ENCODE results near the gene DRAP1.
"Not testable (repeated sequence)": the region's sequence is repeated elsewhere in the genome, so short reads cannot be mapped to it uniquely, and the experiment has no call there.

The DRAP1 gene

DNA sequence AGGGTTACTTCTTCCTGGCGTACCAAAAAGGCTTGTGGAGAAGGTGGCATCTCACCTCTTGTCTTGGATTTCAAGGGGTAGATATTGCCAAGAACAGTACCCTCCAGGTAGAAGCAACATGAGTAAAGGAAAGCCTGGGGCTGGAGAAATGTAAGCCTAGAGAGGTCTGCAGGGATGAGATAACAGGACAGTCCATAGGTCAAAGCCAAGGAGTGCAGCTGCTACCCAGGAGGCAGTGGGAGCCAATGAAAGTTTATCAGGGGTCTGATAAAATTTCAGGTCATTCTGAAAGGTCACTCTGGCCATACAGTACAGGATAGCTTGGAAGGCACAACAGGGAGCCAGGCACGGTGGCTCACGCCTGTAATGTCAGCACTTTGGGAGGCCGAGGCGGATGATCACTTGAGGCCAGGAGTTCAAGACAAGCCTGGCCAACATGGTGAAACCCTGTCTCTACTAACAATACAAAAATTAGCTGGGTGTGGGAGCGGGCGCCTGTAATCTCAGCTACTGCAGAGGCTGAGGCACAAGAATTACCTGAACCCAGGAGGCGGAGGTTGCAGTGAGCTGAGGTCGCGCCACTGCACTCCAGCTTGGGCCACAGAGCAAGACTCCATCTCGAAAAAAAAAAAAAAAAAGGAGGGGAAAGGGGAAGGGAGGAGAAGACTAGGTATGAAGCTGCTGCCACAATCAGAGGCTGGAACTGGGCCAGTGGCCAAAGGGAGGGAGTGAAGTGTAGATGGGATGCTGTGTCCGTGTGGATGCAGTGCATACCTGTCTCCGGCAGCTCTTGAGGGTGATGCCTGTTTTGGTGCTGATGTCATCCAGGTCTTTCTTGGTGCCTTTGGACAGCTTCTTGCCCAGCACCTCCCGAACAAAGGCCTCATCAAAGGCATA, 32.2 kb upstream of the DRAP1 start:
- no peak for DNase-seq (ENCODE audit: low read depth)

DNA sequence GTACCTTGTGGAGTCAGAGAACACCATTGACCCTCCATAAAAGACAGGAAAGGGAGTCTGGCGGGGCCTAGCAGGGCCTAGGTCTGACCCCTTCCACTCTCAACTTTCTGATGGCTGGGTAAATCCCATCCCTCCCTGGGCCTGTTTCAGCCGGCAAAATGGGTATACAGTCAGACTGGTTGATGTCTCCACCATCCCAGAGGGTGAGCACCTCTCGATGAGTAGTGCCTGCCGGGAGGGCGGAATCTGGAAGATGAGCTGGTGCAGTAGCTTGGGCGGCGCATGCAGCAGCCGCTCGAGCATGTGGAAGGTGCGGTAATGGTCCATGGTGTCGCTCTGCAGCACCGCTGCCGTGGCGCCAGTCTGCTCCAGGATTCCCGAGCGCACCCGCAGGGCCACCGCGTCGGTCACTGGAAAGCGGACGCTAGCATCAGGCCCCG, 31.5 kb upstream of the DRAP1 start:
- DNase-seq (ENCODE audit: low read depth): no peak

DNA sequence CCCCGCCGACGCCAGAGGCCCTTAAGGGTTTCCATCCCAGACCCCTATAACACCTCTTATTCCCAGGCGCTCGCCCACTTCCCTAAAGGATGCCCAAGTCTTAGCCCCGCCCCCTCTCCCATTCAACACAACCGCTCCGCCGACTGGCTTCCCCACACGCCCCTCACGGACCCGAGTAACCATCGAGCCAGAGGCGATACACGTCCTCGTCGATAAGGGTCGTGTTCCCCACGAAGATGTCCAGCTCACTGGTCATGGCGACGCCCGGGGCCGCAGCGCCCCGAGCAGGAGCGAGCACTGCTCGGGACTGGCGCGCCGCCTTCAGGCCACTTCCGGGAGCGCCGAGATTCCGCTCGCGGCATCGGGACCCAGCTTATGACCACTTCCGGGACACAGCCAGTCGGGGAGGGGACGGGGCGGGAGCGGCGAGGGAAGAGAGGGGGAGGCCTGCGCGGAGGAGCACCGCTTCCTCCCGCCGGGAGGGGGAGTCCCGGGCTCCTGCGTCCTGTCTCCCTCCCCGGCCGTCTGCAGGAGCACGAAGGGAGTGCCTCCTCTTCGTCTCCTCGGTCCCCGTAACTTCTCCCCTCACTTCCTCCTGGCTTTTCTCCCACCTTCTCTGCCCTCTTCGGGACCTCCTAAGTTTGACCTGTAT, 30.9 kb upstream of the DRAP1 start, which contains the start of gene FIBP:
FIBP (minus strand) TSS at position 309 of the 652 bp plus-strand sequence; CDS start at position 256, 53 bp downstream.
- peak; percentile 88 for DNase-seq (ENCODE audit: low read depth)

DNA sequence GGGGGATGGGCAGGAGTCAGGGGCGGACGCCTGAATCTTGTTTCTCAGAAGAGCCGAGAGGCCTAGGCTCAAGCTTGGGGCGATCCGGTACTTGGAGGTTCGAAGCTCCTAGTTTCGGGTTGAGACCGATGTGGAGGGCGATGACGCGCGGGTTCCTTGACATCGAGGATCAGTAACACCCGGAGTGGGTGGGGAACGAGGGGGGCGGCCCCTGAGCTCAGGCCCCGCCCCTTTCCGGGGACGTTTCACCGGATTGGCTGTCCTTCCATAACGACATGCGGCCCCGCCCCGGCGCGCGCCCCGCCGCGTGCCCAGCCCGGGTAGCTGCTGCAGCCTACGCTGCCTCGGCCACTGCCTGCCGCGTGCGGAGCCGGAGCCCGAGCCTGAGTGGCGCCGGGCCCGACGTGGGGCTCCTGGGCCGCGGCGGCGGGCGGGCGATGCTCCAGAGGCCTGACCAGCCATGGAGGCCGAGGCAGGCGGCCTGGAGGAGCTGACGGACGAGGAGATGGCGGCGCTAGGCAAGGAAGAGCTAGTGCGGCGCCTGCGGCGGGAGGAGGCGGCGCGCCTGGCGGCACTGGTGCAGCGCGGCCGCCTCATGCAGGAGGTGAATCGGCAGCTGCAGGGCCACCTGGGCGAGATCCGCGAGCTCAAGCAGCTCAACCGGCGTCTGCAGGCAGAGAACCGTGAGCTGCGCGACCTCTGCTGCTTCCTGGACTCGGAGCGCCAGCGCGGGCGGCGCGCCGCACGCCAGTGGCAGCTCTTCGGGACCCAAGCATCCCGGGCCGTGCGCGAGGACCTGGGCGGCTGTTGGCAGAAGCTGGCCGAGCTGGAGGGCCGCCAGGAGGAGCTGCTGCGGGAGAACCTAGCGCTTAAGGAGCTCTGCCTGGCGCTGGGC, 28.7 kb upstream of the DRAP1 start, which contains the start of gene CCDC85B:
CCDC85B (plus strand) TSS at position 350 of the 895 bp plus-strand sequence; CDS start at position 461, 111 bp downstream.
- DNase-seq (ENCODE audit: low read depth): peak; percentile 95

DNA sequence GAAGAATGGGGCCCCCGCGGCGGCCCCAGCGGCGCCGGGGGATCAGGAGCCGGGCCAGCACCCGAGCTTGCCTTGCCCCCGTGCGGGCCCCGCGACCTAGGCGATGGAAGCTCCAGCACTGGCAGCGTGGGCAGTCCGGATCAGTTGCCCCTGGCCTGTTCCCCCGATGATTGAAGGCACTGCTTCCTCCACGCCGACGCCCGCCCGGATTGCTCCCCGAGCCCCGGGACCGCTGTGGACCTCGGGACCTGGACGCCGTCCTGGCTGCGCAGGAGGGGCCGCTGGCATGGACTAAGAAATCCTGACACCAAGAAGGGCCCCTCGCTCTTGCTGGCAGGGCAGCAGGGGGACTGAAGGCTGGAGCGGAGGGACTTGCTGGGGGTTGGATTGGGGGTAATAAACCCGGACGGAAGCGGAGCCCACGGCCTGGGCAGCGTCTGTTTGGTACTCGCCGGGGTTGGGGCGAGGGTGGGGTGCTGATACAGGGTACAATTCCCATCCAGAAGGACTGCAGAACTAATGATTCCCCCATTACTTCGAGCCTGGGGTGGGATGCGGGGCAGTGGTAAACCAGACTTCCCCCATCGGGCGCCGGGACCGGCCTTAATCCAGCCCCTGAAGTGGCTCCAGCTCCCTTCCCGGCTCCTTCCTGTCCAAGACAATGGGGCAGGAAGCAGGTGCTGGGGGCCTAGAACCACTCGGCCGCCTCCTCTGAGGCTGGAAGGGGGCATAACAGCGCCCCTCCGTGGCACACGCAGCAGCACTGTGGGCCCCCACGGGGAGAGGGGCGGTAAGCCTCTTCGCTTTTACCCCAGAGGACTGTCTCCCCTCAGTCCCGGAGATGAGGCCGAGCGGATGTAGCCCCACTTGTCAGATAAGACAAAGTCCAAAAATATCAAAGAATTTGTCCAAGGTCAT, 27.7 kb upstream of the DRAP1 start:
- DNase-seq (ENCODE audit: low read depth): peak; percentile 26

DNA sequence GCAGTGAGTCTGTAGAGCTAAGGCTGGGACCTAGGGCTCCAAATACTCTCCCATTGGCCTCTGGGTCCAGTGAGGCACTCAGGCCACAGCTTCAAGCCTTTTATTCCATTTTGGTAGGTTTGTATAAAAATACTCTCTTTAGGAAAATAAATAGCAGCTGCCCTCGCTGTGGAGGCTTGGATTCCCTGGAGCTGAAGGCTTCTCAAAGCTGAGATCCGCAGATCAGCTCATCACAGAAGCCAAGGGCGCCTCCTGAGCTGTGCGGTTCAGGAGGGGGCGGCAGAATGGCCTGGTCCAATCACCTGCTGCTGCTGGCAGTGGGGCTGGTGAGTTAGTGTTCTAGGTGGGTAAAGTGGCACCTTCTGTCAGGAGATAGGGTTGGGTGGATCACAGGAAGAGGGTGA, 27.1 kb upstream of the DRAP1 start:
- DNase-seq (ENCODE audit: low read depth): not testable (repeated sequence)

DNA sequence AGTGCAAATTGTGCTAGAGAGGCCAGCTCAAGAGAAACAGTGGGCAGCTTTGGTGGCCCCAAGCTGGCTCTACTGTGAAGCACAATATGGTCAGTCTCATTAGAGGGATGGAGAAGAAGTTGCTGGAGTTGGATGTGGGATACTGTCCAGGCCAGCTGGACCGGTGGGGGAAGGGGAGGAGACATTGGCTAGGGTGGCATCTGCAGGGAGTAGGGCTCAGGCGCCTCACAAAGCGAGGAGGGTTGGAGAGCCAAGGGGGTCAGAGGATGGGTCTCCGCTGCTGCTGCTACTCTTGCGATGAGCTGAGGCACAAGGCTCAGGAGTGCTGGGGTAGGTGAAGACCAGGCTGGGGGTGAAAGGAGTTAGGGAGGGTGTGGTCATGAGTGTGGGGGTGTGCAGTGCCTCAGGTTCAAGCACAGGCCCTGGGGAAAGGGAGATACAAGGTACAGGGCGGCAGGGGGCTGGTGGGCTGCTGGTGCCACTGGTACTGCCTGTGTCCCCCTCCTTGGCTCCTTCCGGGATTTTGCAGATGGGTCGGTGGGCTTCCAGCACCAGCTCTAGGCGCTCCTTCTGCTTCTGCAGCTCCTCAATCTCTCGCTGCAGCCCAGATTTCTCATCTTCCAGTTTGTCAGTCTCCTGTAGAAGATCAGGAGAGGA, 26.4 kb upstream of the DRAP1 start:
- DNase-seq (ENCODE audit: low read depth): no peak

DNA sequence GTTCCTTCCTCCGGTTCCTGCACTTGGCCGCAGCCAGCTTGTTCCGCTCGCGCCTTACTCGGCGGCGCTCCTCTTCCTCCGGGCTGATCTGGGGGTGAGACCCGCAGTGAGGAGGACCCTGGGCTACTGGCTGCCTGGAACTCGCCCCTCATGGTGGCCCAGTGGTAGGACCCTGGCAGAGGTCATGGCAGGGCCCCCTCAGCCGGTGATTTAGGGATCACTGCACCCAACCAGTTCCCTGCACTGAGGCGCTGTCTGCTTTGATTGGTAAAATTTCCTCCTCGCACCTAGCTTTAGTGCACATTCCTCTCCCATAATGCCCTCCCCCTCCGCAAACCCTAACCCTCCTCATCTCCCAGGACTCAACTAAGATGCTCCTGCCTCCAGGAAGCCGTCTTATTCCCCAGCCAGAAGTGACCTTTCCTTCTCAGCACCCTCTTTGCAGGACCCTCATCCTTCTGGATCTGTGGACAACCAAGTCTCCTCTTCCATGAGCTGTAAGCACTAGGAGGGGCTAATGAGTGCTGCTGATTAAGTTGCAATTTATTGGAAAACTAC, 25.1 kb upstream of the DRAP1 start:
- no peak for DNase-seq (ENCODE audit: low read depth)

DNA sequence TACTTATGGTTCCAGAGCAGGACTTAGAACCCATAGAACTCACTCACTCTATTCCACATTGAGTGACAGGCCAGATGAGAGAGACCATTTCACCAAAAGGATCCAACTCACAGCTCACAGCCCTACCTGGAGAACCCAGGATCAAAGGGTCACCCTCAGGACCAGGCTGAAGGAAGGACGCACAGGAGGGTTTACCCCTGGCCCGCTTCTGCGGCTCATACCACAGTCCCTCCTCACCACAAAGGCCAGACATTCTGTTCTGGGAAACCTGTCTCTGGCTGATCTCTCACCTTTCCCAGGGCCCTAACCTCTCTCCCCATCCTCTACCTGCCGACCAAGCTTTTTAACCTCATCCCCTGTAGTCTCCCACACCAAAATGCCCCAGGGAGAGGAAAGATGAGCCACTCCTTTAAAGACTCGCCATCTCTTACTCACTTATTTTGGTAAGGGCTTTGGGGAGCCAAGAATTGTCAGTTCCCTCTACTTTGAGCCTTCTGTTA, 23.7 kb upstream of the DRAP1 start:
- DNase-seq (ENCODE audit: low read depth): no peak

DNA sequence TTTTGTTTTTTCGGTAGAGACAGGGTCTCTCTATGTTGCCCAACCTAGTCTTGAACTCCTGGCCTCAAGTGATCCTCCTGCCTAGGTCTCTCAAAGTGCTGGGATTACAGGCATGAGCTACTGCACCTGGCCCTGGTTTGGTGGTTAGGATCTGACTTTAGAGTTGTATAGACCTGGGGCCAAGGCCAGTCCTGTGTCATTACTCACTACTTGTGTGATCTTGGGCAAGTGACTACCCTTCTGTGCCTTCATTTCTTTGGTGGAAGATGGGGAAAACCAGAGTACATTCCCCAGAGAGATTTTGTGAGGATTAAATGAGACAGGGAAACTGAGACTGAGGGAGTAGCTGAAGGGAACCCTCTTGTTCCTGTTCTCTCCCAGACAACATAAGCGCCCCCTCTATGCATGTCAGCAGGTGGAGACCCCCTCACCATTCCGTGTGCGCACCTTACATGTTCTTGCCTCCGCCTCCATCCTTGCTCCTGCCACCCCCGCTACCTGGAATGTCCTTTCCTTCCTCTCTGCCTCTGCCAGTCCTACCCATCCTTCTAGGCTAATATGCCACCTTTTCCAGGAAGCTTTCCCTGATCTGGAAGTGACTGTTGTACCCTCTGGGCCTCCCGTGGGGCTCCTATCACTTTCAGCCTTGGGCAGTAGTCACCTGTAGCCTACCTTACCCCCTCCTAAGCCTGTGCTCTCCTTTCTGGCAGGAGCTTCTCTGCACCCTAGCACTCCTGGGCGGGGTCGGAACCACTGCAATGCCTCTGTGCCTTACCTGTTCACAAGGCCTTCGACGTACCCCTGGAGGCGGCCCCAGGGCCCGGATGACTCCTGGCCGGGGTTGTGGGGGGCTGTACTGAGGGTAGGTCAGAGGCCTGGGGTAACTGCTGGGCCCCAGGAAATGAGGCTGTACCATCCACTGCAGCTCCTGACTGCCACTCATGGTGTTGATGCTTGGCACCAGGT, 22.9 kb upstream of the DRAP1 start:
- DNase-seq (ENCODE audit: low read depth): no peak

DNA sequence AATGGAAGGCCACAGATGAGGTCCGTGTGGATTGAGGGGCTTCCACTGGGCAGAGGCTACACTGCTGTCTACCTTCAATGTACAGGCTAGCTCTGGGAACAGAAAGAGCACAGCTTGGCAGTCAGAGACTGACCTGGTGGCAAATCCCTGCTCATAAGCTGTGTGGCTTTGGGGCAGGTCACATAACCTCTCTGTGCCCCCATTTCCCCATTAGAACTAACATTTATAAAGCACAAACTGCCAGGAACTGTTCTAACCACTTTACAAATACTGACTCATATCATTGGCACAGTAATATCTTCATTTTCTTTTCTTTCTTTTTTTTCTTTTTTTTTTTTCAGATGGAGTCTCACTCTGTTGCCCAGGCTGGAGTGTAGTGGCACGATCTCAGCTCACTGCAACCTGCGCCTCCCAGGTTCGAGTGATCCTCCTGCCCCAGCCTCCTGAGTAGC, 22.2 kb upstream of the DRAP1 start:
- no peak for DNase-seq (ENCODE audit: low read depth)

DNA sequence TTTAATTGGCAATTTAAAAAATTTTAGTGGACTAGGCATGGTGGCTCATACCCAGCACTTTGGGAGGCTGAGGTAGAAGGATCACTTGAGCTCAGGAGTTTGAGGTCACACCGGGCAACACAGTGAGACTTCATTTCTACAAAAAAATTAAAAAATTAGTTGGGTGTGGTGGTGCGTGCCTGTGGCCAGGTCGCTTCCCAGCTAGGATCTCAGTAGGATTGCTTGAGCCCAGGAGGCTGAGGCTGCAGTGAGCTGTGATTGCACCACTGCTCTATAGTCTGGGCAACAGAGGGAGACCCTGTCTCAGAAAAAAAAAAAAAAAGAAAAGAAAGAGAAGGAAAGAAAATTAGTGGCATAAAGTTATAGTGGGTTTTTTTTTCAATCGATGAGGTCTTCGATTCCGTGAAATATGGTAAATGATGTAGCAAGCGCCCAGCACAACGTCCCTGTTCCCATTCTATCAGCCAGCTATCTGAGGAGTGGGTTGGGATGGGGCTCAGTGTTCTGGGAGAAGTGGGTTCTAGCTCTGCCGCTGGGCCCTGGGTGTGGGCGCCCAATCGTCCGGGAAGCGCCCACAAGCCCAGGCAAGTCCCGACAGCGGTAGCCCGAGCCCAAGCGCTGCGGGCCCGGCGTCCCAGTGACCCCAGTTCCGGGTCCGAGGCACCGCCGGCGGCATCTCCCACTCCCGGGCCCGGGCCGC, 20.4 kb upstream of the DRAP1 start:
- DNase-seq (ENCODE audit: low read depth): no peak

DNA sequence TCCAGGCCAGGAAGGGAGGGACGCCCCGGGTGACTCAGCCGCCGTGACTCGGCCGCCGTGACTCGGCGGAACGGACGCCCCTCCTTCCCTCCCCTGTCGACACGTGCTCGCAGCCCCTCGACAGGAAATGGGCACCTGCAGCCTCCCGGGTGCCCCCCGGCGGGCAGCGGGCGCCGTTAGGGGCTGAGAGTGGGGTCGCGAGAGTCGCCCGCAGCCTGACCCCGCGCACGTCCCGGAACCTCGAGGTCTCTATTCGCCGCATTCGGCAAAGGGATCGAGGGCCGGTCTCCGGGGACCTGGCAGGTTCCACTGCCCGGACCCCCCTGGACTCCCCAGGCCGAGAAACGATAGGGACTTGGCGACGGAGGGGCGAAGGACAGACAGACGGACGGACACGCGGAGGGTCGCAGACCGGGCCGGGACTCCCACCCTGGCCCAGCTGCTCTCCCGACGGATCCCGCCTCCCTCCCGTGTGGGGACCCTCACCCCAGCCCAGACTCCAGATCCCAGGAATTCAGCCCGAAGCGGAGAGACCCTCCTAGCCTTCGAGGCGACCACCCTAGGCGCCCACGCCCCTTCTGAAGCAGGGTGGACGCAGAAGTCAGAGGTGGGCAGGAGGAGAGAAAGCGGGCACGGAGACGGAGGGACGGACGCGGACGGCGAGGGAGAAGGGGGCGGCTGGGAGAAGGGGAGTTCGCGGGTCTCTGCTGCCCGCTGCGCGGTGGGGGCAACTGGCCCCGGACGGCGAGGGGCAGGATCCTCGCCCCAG, 19.7 kb upstream of the DRAP1 start:
- DNase-seq (ENCODE audit: low read depth): no peak

DNA sequence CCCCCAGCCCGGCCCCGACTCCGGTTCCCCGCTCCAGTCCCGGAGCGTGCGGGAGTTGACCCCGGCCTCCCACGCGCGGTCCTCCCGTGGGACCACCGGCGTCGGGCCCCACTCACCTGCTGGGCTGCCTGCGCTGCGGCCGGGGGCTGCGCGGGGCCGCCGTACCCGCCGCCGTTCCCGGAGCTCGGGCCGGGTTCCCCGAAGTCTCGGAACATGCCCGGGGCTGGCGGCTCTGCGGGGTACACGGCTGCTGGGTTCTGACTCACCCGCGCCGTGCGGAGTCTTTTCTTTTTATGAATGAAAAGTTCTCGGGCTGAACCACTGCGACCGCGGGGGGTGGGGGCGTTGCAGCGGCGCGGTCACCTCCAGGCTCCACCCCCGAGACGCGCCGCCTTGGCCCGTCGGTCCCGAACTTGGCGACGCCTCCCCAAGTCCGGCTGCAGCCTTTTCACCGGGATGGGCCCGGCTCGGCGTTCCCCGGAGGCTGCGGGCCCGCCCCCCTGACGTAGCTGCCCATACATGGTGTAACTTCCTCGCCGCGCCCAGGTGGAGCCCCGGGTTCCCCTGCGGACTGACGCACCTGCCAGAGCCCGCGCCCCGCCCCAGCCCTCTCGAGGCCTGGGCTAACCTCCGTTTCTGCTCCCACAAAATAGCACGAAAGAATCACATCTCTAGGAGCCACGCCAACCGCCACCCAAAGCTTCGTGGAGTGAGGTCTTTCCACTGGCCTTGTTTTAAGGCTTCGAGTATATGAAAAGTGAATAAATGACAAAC, 18.9 kb upstream of the DRAP1 start, which contains the start of gene FOSL1:
FOSL1 (minus strand) TSS at position 264 of the 774 bp plus-strand sequence; CDS start at position 215, 49 bp downstream.
- peak; percentile 86 for DNase-seq (ENCODE audit: low read depth)

DNA sequence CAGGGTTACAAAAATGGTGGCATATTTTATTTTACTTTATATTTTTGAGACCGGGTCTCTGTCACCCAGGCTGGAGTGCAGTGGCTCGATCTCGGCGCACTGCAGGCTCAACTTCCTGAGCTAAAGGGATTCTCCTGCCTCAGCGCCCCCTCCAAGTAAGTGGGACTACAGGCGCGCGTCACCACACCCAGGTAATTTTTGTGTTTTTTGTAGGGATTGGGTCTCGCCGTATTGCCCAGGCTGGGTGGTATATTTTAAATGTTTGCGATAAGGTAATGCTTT, 18.4 kb upstream of the DRAP1 start:
- no peak for DNase-seq (ENCODE audit: low read depth)

DNA sequence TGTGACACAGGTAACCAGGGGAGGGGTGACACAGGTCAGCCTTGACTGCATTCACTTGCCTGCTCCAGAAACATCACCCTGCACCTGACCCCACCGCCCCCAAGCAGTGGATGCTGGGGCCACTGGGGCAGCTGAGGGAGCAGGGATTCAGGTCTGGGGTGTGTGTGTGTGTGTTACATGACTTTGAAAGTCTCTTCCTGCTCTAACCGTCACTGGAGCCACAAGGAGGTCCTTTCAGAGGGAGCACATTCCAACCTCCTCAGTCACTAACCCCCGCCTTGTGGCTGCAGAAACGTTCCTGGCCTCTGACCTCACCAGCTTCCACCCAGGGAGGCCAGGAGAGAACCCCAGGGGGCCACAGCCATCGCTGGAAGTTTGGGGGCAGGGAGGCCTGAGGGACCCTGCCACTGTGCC, 16.2 kb upstream of the DRAP1 start:
- DNase-seq (ENCODE audit: low read depth): no peak

Measured in stimulated activated CD8-positive, alpha-beta memory T cell treated with anti-CD3 and anti-CD28 coated beads, Interleukin-15, amount 100 ng/mL, for 24 hours (primary cell).